HG03342 (cell line): ENCODE measurements around the gene FGF2.

Experiments used
- ATAC-seq: cut with Tn5 transposase; IDR thresholded peaks from one replicate; pipeline ENCODE4 v1.9.1; 2021; ENCODE audit warnings: mild to moderate bottlenecking, moderate library complexity; ENCODE audit not compliant: unreplicated experiment

Gene FGF2

GRCh38 chr4:122884499-122884898 is 57.9 kb downstream of the FGF2 start:
- no peak for ATAC-seq

- ATAC-seq = peak; percentile 22
Measured at GRCh38 chr4:122889726-122890125, 63.1 kb downstream of the FGF2 start.

GRCh38 chr4:122890147-122890795 is 63.6 kb downstream of the FGF2 start:
- peak; percentile 79 for ATAC-seq

- ATAC-seq = no peak
Measured at GRCh38 chr4:122894827-122895226, 68.2 kb downstream of the FGF2 start.

GRCh38 chr4:122895336-122895995 is 68.8 kb downstream of the FGF2 start:
- ATAC-seq = no peak

GRCh38 chr4:122896270-122896669 is 69.6 kb downstream of the FGF2 start:
- ATAC-seq = no peak

- ATAC-seq = no peak
Measured at GRCh38 chr4:122898370-122899150, 71.9 kb downstream of the FGF2 start.

- ATAC-seq = no peak
Measured at GRCh38 chr4:122899682-122900081, 73.1 kb downstream of the FGF2 start.

GRCh38 chr4:122900314-122900713 is 73.7 kb downstream of the FGF2 start:
- no peak for ATAC-seq

- ATAC-seq = no peak
Measured at GRCh38 chr4:122901247-122902010, 74.8 kb downstream of the FGF2 start.

GRCh38 chr4:122903766-122904288 is 77.2 kb downstream of the FGF2 start:
- ATAC-seq = no peak

GRCh38 chr4:122906859-122907305 is 80.3 kb downstream of the FGF2 start:
- ATAC-seq = no peak

GRCh38 chr4:122908223-122908622 is 81.6 kb downstream of the FGF2 start:
- ATAC-seq = no peak

GRCh38 chr4:122909683-122910082 is 83.1 kb downstream of the FGF2 start:
- no peak for ATAC-seq

- no peak for ATAC-seq
Measured at GRCh38 chr4:122911588-122911987, 85.0 kb downstream of the FGF2 start.

- ATAC-seq = no peak
Measured at GRCh38 chr4:122912810-122913575, 86.4 kb downstream of the FGF2 start.

GRCh38 chr4:122914292-122914904 is 87.8 kb downstream of the FGF2 start:
- peak; percentile 89 for ATAC-seq

- no peak for ATAC-seq
Measured at GRCh38 chr4:122914938-122915337, 88.3 kb downstream of the FGF2 start.

GRCh38 chr4:122917731-122918130 is 91.1 kb downstream of the FGF2 start:
- no peak for ATAC-seq

- no peak for ATAC-seq
Measured at GRCh38 chr4:122920473-122920872, 93.8 kb downstream of the FGF2 start.
